ENCODE results near the gene CSNK2B. TPM values are rescaled to one million over a fixed set of nuclear protein-coding genes. Genes with fewer than 3 reads are reported as not detected.

CSNK2B gene
- total and polyA plus RNA-seq, 9 of the 15 experiments (the other 6 are each of a cell fraction or from before 2014, with no cell fraction given) = 120 to 1,126 (median 529) TPM

DNA sequence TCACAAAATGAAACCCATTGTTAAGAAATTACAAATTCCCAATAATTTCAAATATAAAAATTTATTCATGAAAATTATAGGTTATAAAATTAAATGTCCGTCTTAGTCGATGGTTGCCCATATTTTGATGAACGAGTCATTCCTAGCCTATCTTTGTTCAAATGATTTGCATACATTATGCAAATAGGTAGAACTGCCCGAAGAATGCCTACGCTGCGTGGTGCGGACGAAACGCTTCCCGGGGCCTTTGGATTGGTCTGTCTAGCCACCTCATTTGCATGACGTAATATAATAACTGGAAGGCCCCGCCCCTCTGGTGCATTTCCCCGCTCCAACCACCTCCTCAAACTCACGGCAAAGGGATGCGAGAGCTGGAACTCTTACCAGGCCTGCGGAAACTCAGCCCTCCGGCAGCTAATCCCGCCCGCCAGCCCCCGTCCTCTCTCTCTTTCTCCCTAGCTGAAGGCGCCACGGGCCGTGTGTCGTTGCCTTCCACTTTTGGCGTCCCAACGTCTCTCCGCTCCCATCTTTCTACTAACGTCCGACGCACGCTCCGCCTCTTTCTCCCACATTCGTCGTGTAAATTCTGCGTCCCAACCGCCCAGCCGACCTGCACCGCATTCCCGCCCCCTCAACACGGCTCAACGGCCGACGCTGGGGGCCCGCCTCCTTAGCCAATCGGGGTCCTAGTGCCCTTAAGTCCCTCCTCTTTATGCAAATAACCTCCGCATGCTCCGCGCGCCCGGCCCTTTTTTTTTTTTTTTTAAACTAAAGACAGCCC lies 45.9 kb upstream of the CSNK2B start (continued):
- TF ChIP-seq STAT6 (CRISPR knock-in tag; IDR thresholded peaks at IDR 0.05) = peak; percentile 75; the same call in 1 of the 2 replicates
- peak in 1 of 2 experiments; percentile 43; a peak in 1 of 4 replicates for TF ChIP-seq FOXA3 (CRISPR knock-in tag; conservative IDR thresholded peaks at IDR 0.05 in 1 of 2, IDR thresholded peaks at IDR 0.05 in 1 of 2)
- no peak for TF ChIP-seq GATAD2B (IDR thresholded peaks at IDR 0.05; ENCODE audit: borderline replicate concordance)
- TF ChIP-seq RAD21 (CRISPR knock-in tag; conservative IDR thresholded peaks at IDR 0.05 in 1 of 2, IDR thresholded peaks at IDR 0.05 in 1 of 2) = peak in 1 of 2 experiments; percentile 18; a peak in 1 of 4 replicates
- TF ChIP-seq TAF9B (IDR thresholded peaks at IDR 0.05; ENCODE audit: partially characterized antibody) = peak; percentile 88
- TF ChIP-seq MYC (IDR thresholded peaks at IDR 0.05; ENCODE audit: low read depth, low read length) = peak; percentile 55; the same call in 1 of the 2 replicates
- TF ChIP-seq MYC (CRISPR knock-in tag; IDR thresholded peaks at IDR 0.05; ENCODE audit: borderline replicate concordance, low read depth) = peak; percentile 90
- no peak; the same call in 1 of the 2 replicates for TF ChIP-seq KLF16 (IDR thresholded peaks at IDR 0.05)
- peak; percentile 82 for TF ChIP-seq POLR2AphosphoS5 (IDR thresholded peaks at IDR 0.05; ENCODE audit: control insufficient read depth, insufficient read depth, low read depth, low read length)
- TF ChIP-seq ETV1 (tag; conservative IDR thresholded peaks at IDR 0.05; ENCODE audit: low read depth) = no peak; the same call in 1 of the 2 replicates
- TF ChIP-seq ZNF165 (CRISPR knock-in tag; IDR thresholded peaks at IDR 0.05; ENCODE audit: borderline replicate concordance) = peak; percentile 82; the same call in 1 of the 2 replicates
- TF ChIP-seq ARID4B (CRISPR knock-in tag; IDR thresholded peaks at IDR 0.05) = peak; percentile 65
- TF ChIP-seq UBTF (IDR thresholded peaks at IDR 0.05; ENCODE audit: borderline replicate concordance in 1 of 2, low read depth in 2 of 2, low read length in 2 of 2) = peak in 1 of 2 experiments; percentile 33; a peak in 1 of 4 replicates
- peak; percentile 40 for TF ChIP-seq ARID1B (IDR thresholded peaks at IDR 0.05)
- TF ChIP-seq ZC3H8 (IDR thresholded peaks at IDR 0.05) = no peak
- no peak for TF ChIP-seq ZFPM2 (CRISPR knock-in tag; IDR thresholded peaks at IDR 0.05)
